Activated naive CD8-positive, alpha-beta T cell treated with anti-CD3 and anti-CD28 coated beads, Interleukin-2, amount 50 U/mL, for 16 hours (primary cell): ENCODE data around the gene FGF12.

Experiments
- DNase-seq: peaks from one replicate; pipeline ENCODE4 v3.0.0-alpha.2; 2020; ENCODE audit warnings: low read depth, low spot score

FGF12 gene

GRCh38 chr3:192188218-192188835 lies 539.0 kb downstream of the FGF12 start:
- DNase-seq: no peak

GRCh38 chr3:192187485-192188051 lies 539.8 kb downstream of the FGF12 start:
- no peak for DNase-seq

- DNase-seq: no peak
Measured at GRCh38 chr3:192186498-192186897, 540.8 kb downstream of the FGF12 start.

GRCh38 chr3:192186045-192186444 lies 541.3 kb downstream of the FGF12 start:
- no peak for DNase-seq

GRCh38 chr3:192183109-192183508 lies 544.2 kb downstream of the FGF12 start:
- no peak for DNase-seq

- no peak for DNase-seq
Measured at GRCh38 chr3:192181151-192181550, 546.2 kb downstream of the FGF12 start.

- DNase-seq: no peak
Measured at GRCh38 chr3:192177383-192177782, 550.0 kb downstream of the FGF12 start.

GRCh38 chr3:192174283-192174682 lies 553.1 kb downstream of the FGF12 start:
- DNase-seq: no peak

GRCh38 chr3:192171213-192171612 lies 556.1 kb downstream of the FGF12 start:
- no peak for DNase-seq

GRCh38 chr3:192170659-192171058 lies 556.7 kb downstream of the FGF12 start:
- DNase-seq: no peak

GRCh38 chr3:192170031-192170430 lies 557.3 kb downstream of the FGF12 start:
- no peak for DNase-seq

GRCh38 chr3:192169332-192169915 lies 557.9 kb downstream of the FGF12 start:
- DNase-seq: no peak

- DNase-seq: no peak
Measured at GRCh38 chr3:192168202-192168601, 559.1 kb downstream of the FGF12 start.

GRCh38 chr3:192165552-192165951 lies 561.8 kb downstream of the FGF12 start:
- no peak for DNase-seq

GRCh38 chr3:192161661-192162060 lies 565.7 kb downstream of the FGF12 start:
- DNase-seq: no peak

GRCh38 chr3:192156382-192156781 lies 571.0 kb downstream of the FGF12 start:
- no peak for DNase-seq

GRCh38 chr3:192155194-192155593 lies 572.1 kb downstream of the FGF12 start:
- DNase-seq: no peak

- no peak for DNase-seq
Measured at GRCh38 chr3:192133271-192133670, 594.1 kb downstream of the FGF12 start.

- no peak for DNase-seq
Measured at GRCh38 chr3:192130534-192131132, 596.7 kb downstream of the FGF12 start.

GRCh38 chr3:192129586-192129985 lies 597.8 kb downstream of the FGF12 start:
- no peak for DNase-seq

GRCh38 chr3:192128922-192129321 lies 598.4 kb downstream of the FGF12 start:
- DNase-seq: no peak

- no peak for DNase-seq
Measured at GRCh38 chr3:192128060-192128459, 599.3 kb downstream of the FGF12 start.
